Hepatocyte (in vitro differentiated cells): ENCODE measurements around the gene UGT1A5.

Experiments used
- CTCF ChIP-seq: fragments of 200-600 bp; sonication (generic); IDR thresholded peaks from 2 replicates; pipeline ENCODE4 v1.5.1; 2016; ENCODE audit warnings: antibody characterized with exemption, mild to moderate bottlenecking; ENCODE audit not compliant: poor library complexity
- EZH2 ChIP-seq: fragments of 200-600 bp; sonication (generic); IDR thresholded peaks from 2 replicates; pipeline ENCODE4 v1.6.1; 2016; ENCODE audit warnings: antibody characterized with exemption, mild to moderate bottlenecking, borderline replicate concordance

DNA sequence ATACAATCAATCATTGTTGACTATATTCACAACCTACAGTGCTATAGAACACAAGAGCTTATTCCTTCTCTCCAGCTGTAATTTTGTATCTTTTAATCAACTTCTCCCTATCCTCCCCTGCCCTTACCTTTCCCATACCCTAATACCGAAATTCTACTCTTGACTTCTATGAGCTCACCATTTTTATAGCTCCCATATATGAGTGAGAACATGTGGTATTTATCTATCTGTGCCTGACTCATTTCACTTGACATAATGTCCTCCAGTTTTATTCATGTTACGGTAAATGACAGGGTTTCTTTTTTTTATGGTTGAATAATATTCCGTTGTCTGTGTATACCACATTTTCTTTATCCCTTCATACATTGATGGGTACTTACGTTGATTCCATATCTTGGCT is 68.1 kb downstream of the UGT1A5 start:
- TF ChIP-seq EZH2 (no peak), CTCF (no peak)
